OCI-M1 (cell line): ENCODE results near the gene PPP4R3A.
"Not testable (repeated sequence)": the region's sequence is repeated elsewhere in the genome, so short reads cannot be mapped to it uniquely, and the experiment has no call there.

Experiments used
- DNase-seq: peaks from one replicate; lab custom pipeline; 2025; lab: John Stamatoyannopoulos, UW

PPP4R3A gene

DNA sequence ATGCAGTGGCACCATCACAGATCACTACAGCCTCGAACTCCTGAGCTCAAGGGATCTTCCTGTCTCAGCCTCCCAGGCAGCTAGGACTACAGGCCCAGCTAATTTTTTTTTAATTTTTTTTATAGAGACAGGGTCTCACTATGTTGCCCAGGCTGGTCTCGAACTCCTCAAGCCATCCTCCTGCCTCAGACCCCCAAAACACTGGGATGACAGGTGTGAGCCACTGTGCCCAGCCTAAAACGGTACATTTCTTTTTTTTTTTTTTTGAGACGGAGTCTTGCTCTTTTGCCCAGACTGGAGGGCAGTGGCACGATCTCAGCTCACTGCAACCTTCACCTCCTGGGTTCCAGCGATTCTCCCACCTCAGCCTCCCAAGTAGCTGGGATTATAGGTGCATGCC lies 100.9 kb downstream of the PPP4R3A start:
- DNase-seq, result not testable (repeated sequence)
